HG02642 (cell line): ENCODE results near the gene ZFP36.
"Not testable (repeated sequence)": the region's sequence is repeated elsewhere in the genome, so short reads cannot be mapped to it uniquely, and the experiment has no call there.

Experiments
- ATAC-seq: cut with Tn5 transposase; IDR thresholded peaks from one replicate; pipeline ENCODE4 v1.9.1; 2021; ENCODE audit warnings: mild to moderate bottlenecking; ENCODE audit not compliant: unreplicated experiment, poor library complexity

The ZFP36 gene

DNA sequence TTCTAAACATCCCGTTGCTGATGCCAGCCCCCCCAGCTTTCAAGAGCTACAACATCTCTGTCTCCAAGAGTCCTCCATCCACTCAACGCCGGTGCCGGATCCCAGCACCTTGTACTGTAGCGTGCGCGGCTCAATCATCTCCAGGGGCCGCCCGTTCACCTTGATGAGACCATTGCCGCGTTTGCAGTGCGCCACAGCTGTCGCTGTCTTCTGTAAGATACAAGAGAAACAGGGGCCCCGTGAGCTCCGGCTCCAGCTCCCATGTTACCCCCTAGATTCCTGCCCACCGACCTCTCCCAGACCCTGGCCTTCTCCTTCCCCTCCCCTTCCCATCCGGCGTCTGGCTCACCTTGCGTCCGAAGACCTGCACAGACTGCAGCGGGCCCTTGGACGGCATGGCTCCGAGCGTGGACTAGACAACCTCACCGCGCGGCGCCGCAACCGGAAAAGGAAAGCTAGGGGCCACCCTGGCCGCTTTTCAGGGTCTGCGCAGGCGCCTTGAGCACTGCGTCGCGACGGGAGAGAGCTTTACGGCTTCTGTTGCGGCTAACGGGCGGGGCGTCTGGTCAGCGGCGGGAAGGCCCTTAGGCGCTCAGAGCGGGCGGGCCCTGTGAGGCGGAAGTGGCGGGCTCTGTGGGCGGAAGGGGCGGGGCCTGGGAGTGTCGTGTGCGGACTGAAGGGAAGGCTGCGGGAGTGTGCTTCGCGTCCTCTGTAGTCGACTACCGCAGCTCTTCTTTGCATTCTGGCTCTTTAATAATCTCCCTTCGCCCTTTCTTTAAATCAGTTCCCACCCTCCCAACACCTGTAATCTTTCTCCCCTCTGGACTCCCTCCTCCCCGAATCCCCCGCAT is 29.1 kb downstream of the ZFP36 start, which contains the start of gene RPS16:
TSS of gene RPS16 (minus strand) at position 451 of the 851 bp plus-strand sequence. CDS start at position 397, 54 bp downstream.
- ATAC-seq, result peak; percentile 89

- no peak for ATAC-seq
Measured at GRCh38 chr19:39436350-39436716, 29.7 kb downstream of the ZFP36 start.

- no peak for ATAC-seq
Measured at GRCh38 chr19:39438270-39438934, 31.8 kb downstream of the ZFP36 start.

GRCh38 chr19:39444598-39445195 is 38.0 kb downstream of the ZFP36 start:
- no peak for ATAC-seq

- peak; percentile 86 for ATAC-seq
Measured at GRCh38 chr19:39445196-39446111, 38.8 kb downstream of the ZFP36 start, which contains the start of gene SUPT5H. TSS of gene SUPT5H (plus strand) at chr19:39445582. CDS start at chr19:39445891, 309 bp downstream.

DNA sequence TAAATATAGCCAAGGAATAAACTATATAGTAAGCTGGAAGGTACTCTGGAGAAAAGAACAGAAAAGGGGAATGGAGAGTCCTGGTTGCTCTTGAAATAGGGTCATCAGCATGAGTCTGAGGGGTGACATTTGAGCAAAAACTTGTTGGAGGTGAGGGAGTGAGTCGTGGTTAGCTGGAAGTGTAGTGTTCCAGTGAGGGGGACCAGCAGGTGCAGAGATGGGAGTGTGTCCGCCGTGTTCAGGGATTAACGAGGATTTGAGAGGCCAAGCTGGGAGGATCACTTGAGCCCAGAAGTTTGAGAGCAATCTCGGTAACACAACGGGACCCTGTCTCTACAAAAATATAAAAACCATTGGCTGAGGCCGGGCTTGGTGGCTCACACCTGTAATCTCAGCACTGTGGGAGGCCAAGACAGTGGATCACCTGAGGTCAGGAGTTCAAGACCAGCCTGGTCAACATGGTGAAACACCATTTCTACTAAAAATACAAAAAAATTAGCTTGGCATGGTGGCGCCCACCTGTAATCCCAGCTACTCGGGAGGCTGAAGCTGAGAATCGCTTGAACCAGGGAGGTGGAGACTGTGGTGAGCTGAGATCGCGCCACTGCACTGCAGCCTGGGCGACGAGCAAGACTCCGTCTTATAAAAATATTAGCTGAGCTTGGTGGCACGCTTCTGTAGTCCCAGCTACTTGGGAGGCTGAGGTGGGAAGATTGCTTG is 39.9 kb downstream of the ZFP36 start:
- no peak for ATAC-seq

- ATAC-seq, result no peak
Measured at GRCh38 chr19:39448271-39448670, 41.6 kb downstream of the ZFP36 start.

DNA sequence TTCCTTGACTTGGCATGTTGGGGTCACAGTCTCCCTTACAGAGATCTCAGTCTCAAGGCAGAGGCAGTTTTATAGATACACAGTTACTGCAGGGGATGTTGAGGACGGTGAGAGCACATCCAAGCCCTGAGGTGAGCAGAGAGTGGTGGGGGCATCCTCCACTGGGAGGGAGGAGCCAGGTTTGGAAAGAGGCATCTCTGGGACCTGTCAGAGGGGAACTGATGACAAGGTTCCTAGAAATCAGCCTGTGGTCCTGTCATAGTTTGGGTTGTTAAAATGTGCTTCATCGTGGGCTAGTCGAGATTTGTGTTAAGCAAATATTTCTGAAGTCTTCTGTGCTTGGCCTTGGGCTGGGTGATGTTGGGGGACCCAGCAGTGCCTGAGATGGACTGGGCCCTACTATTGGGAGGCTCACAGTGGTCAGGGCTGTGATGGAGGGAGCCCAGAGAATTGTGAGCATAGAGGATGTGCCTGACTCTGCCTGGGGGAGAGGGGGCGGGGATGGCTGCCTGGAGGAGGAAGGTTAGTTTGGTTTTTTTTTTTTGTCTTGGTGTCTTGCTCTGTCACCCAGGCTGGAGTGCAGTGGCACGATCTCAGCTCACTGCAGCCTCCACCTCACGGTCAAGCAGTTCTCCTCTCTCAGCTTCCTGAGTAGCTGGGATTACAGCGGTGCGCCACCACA is 42.6 kb downstream of the ZFP36 start:
- ATAC-seq, result no peak

GRCh38 chr19:39451257-39451656 is 44.6 kb downstream of the ZFP36 start:
- ATAC-seq, result not testable (repeated sequence)
